ENCODE data around the gene NSMCE1.

The NSMCE1 gene

DNA sequence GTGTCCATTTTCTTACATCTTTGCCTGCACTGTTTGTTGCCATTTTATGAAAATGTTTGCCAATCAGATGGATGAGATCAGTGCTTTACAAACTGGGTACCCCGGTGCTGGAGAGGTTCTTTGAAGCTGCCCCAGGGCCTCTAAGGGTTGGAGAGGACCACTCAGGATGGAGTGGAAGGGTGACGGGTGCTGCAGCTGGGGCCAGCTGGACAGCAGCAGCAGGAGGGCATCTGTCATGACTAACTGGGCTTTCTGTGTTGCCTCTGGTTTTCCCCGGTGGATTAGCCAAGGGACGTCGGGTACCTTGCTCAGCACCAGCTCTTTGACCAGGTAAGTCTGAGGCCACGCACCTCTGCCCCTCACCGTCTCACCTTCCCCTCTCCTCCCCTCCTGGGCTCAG lies 52.9 kb downstream of the NSMCE1 start:
- in situ Hi-C loops (cut with MboI; ENCODE audit: low pct_unique_long_range_greater_than_20kb, low sequenced_read_pairs, unreplicated experiment), result no loop called here
- no peak for DNase-seq (ENCODE audit: low spot score)
- TF ChIP-seq, protein P1, sequence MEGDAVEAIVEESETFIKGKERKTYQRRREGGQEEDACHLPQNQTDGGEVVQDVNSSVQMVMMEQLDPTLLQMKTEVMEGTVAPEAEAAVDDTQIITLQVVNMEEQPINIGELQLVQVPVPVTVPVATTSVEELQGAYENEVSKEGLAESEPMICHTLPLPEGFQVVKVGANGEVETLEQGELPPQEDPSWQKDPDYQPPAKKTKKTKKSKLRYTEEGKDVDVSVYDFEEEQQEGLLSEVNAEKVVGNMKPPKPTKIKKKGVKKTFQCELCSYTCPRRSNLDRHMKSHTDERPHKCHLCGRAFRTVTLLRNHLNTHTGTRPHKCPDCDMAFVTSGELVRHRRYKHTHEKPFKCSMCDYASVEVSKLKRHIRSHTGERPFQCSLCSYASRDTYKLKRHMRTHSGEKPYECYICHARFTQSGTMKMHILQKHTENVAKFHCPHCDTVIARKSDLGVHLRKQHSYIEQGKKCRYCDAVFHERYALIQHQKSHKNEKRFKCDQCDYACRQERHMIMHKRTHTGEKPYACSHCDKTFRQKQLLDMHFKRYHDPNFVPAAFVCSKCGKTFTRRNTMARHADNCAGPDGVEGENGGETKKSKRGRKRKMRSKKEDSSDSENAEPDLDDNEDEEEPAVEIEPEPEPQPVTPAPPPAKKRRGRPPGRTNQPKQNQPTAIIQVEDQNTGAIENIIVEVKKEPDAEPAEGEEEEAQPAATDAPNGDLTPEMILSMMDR (IDR thresholded peaks at IDR 0.05; ENCODE audit: extremely low read depth, insufficient read depth, missing control alignments), result no peak

DNA sequence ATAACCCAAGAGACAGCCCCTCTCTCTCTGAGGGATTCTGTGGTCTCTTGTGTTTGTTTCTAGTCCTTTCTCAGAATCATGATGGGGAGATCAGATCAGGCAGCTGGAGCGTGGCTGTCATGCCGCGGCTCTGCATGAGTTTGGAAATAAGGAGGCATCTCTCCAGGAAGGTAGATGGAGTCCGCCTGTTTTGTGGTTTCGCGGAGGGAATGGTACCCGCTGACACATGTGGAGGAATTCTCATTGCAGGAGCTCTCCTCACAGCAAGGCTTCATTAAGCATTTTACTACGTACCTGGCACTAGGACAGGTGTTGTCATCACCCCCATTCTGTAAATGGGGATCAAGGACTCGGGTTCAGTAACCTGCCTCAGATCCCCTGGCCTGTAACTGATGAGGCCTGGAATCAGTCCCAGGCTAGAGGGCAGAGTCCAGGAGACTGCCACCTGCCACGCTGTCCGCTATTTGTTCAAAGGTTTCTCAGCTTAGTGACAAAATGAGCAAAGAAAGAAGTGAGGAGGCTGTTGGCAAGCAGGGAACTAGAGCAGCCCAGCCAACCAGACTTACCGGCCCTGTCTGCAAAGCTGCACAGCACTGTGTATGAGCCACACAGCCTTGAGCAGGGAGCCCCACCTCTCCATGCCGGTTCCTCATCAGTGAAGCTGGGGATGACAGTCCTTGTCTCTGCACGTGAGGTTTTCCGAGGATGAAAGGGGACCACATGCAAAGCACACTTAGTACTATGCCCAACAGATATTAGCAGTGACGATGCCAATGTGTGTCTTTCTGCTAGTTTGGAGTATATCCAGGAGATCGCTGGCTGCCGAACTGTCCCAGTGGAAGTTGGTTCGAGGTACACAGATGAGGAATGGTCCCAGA lies 54.2 kb downstream of the NSMCE1 start:
- TF ChIP-seq, protein P1 (IDR thresholded peaks at IDR 0.05; ENCODE audit: extremely low read depth, insufficient read depth, missing control alignments), result no peak
- in situ Hi-C loops (cut with MboI; ENCODE audit: low pct_unique_long_range_greater_than_20kb, low sequenced_read_pairs, unreplicated experiment), result no loop called here

DNA sequence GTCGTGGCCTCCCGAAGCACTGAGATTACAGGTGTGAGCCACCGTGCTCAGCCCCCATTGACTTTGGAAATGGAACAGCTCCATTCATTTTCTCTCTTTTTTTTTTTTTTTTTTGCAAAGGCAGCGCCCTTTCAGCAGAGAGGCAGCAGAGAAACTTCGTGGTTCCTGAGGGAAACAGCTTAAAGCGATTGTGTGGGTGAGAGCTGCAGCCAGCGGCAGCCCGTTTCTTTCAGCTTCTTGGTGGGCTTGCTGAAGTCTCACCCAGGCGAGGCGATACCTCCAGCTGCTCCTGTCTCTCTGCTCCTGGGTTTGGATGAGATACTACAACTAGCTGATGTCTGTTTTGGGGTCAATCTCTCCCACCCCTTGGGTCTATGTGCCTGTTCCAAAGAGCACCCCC lies 57.5 kb downstream of the NSMCE1 start:
- TF ChIP-seq, protein P1 (IDR thresholded peaks at IDR 0.05; ENCODE audit: extremely low read depth, insufficient read depth, missing control alignments), result no peak
- in situ Hi-C loops (cut with MboI; ENCODE audit: low pct_unique_long_range_greater_than_20kb, low sequenced_read_pairs, unreplicated experiment), result no loop called here
- DNase-seq (ENCODE audit: low spot score), result no peak

More for the DNA sequence above, 54.2 kb downstream of the NSMCE1 start:
- no peak for DNase-seq (ENCODE audit: low spot score)

DNA sequence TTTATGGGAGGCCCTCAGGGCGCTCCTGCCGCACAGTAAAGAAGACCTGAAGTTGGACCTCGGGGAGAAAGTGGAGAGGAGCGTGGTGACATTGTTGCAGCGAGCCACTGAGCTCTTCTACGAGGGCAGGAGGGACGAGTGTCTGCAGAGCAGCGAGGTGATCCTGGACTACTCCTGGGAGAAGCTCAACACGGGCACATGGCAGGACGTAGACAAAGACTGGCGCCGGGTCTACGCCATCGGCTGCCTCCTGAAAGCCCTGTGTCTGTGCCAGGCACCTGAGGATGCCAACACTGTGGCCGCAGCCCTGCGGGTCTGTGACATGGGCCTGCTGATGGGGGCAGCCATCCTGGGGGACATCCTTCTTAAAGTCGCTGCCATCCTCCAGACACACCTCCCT lies 58.4 kb downstream of the NSMCE1 start:
- TF ChIP-seq, protein P1 (IDR thresholded peaks at IDR 0.05; ENCODE audit: extremely low read depth, insufficient read depth, missing control alignments), result no peak
- in situ Hi-C loops (cut with MboI; ENCODE audit: low pct_unique_long_range_greater_than_20kb, low sequenced_read_pairs, unreplicated experiment), result no loop called here

DNA sequence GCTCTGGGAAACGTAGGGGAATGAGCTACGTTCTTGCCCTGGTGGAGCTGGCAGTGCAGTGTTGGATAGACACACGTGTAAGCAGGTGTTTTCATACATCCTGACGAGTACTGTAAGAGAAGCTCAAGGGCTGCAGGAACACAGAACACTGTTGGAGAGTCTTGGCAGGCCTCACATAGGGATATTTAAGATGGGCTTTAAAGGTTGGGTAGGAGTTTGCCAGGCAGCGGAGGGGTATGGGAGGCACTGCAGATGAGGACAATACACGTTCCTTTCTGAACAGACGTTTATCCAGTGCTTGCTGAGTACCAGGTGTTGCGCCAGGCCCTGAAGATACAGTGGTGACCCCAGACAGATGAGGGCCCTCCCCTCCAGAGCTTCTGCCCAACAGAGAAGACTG lies 59.0 kb downstream of the NSMCE1 start:
- in situ Hi-C loops (cut with MboI; ENCODE audit: low pct_unique_long_range_greater_than_20kb, low sequenced_read_pairs, unreplicated experiment), result no loop called here
- TF ChIP-seq, protein P1 (IDR thresholded peaks at IDR 0.05; ENCODE audit: extremely low read depth, insufficient read depth, missing control alignments), result no peak
- no peak for DNase-seq (ENCODE audit: low spot score)

More for the DNA sequence above, 58.4 kb downstream of the NSMCE1 start:
- DNase-seq (ENCODE audit: low spot score), result no peak

DNA sequence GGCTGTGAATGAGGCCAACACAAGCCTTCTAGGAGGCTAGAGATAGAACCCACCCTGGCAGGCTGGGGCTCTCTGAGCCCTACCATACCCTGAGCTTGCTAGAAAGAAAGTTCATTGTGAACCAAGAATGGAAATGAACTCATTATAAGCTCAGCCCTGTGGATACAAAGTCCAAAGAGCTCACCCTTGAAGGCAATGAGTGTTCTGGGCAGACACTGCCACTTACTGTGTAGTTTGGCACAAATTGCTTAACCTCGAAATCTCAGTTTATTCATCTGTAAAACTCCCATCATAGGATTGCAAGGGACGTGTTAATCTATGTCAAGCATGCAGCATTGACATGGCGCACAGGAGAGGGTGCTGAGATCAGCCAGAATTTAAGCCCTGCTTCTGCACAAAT lies 59.8 kb downstream of the NSMCE1 start:
- TF ChIP-seq, protein P1 (IDR thresholded peaks at IDR 0.05; ENCODE audit: extremely low read depth, insufficient read depth, missing control alignments), result no peak
- in situ Hi-C loops (cut with MboI; ENCODE audit: low pct_unique_long_range_greater_than_20kb, low sequenced_read_pairs, unreplicated experiment), result no loop called here
- no peak for DNase-seq (ENCODE audit: low spot score)
